Stimulated activated CD8-positive, alpha-beta memory T cell treated with anti-CD3 and anti-CD28 coated beads, Interleukin-4, amount 100 ng/mL, for 24 hours (primary cell): ENCODE data around the gene PLXNA1.

Source experiments
- DNase-seq: peaks from one replicate; pipeline ENCODE4 v3.0.0-alpha.2; 2020; ENCODE audit warnings: low read depth

PLXNA1 gene

DNA sequence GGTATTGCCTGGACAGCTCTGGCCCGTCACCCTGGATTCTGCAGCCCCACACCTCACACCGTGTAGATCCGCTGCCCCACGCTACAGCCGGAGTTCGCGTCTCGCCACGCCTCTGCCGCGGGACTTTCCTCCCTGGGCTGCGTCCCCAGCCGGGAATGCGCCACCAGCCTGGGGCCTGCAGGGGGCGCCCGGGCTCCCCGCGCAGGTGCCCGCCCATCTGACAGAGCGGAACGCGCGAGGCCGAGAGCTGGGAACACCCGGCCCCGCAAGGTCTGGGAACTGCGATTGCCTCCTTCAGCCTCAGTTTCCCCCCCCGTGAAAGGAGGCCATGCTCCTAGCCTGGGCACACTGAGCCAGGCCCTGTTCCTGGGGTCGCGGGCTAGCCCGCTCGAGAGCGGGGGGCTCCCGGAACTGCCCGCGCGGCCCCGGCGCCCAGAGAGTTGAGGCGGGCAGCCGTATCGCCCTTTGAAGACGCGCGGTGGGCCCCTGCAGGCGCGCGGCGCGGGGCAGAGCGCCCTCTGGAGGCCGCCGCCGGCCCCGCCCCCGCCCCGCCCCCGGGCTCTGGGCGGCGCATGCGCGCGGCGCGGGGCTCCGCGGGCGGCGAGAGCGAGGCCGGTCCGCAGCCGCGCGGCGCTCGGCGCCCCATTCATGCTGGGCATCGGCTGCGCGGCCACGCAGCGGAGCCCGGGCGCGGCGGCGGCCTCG, at the start of gene PLXNA1:
TSS of gene PLXNA1 (plus strand) at position 645 of the 705 bp plus-strand sequence. CDS start 5,479 bp downstream, outside the sequence.
- DNase-seq: peak; percentile 75

DNA sequence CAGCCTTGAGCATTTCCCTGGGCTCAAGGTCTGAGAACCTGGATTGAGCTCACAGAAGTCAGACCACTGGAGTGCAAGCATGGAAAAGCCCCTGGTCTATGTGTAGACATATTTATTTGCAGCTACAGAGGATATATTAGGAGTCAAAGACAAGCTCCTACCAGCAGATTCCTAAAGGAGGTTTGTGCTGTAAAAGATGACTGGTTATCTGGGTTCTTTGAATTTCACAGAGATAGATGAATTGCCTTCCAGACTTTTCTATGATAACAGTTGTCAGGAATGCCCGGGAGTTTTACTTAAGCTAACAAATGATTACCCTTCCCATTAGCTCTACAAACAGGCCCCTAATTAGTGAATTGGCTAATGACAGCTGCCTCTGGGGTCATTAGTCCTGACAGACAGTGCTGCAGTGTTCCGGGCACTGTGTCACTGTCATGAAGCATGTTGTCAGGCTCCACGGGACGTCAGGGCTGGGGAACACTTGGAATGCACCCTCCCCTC, 48.8 kb upstream of the PLXNA1 start:
- no peak for DNase-seq

DNA sequence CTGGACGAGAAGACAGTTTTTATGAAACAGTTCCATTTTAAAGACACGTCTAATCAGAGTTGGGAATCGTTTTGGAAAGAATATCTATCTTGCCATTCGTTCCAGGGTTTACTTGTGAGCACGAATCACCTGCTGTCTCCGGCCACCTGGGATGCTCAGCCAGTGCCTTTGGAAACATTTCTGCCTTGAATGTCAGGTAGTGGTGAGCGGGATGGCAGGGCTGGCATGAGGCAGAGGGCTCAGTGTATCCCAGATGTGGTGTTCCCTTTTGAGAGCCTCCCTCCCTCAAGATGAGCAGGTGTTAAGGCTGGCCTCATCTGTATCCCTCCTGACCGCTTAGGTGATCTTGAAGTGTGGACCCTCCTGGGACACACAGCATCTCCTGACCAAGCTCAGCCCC, 47.9 kb upstream of the PLXNA1 start:
- DNase-seq: no peak

GRCh38 chr3:126935756-126936509, 47.0 kb upstream of the PLXNA1 start:
- no peak for DNase-seq

DNA sequence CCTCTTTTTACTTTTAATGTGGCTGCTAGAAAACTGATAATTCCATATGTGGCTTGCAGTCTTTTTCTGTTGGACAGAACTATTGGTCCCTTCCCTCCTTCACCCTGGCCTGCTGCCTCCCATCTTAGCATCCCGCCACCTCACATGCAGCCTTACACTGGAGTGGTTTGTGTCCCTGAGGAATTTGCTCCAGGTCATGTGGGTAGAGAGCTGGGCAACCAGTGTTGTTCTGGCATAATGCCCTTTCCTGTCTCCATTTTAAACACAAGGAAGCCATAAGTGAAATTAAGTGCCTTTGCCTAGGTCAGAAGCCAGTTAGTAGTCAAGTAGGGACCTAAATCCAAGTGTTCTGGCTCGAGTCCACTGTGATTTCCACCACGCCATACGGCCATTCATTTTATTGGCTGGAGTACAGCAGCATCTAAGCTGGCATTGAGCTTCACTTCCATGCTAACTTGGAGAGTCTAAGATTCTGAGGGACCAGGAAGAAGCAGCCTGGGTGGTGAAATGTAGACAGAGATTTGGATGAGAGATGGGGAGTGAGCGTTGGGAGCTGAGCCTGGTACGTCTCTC, 46.0 kb upstream of the PLXNA1 start:
- DNase-seq: no peak

- no peak for DNase-seq
These were observed 45.4 kb upstream of the PLXNA1 start for GRCh38 chr3:126937533-126937932.

DNA sequence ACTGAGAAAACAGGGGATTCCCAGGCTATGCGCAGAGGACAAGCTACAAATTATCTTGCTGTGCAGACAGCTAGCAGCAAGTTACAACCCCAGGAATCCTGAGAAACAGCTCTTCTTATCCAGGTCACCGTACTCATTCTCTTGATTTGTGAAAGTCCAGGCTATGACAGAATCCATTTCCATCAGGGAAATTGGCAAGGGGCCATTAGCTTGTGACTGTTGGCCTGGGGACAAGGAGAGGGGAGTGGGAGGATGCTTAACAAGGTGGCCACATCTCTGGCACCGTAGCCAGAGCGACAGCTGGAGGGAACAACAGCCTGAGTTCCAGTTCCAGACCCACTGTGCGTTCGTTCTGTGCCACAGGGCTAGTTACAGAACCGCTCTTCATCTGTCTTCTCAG, 44.9 kb upstream of the PLXNA1 start:
- no peak for DNase-seq

GRCh38 chr3:126938520-126939337, 44.2 kb upstream of the PLXNA1 start:
- DNase-seq: no peak

DNA sequence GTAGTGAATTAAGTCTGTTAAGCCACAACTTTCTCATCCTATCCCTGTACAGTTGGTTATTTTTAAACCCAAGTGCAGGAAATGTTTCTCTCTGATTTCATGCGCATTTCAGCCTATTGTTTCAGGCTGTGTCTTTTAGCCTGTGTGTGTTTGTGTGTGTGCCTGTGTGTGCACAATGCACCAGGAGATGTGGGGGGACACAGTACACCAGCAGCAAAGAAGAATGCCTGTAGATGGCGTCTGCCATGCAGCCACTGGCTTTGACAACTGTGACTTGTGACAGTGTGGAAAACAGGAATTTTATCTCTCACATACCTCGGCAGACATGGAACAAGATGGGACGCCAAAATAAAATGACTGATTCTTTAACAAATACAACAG, 43.6 kb upstream of the PLXNA1 start:
- no peak for DNase-seq

GRCh38 chr3:126939733-126940132, 43.2 kb upstream of the PLXNA1 start:
- DNase-seq: no peak

GRCh38 chr3:126941721-126942270, 41.1 kb upstream of the PLXNA1 start:
- DNase-seq: no peak

DNA sequence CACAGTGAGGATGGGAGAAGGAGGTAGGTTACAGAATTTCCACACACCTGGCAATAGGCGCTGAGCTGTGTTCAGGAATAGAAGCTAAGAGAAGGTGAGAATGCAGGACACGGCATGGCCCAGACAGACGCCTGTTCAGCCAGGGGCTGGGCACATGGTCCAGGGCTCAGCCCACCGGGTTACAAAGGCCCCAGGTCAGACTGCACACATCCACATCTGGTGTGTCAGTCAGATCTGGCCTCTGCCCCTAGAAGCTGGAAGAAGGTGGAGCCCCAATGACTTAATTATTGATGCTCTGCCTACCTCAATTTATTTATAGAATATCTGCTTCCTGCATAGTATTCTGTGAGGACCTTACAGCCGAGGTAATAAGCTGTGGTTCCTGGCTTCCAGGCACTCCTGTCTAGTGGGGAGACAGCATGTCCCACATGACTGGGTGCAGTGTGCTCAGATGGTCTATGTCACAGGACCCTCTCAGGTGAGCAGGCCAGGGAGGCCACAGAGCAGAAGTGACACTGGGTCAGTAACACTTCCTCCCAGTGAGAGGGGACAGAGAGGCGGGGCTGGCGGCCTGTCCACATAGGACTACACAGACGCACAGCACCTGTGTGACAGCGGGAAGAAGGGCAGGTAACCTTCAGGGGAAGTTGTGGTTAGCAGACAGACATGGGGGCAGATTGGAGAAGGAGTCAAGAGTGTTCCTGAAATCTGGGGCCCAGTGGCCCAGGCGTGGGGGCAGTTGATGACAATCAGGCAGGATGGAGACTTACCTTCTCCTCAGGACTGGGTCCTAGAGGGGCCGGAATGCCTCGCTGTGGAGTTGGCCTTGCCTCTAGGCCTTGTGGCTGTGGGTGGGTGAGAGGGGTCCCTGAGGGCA, 38.6 kb upstream of the PLXNA1 start:
- DNase-seq: no peak

- DNase-seq: no peak
These were observed 37.7 kb upstream of the PLXNA1 start for GRCh38 chr3:126945171-126945721.

DNA sequence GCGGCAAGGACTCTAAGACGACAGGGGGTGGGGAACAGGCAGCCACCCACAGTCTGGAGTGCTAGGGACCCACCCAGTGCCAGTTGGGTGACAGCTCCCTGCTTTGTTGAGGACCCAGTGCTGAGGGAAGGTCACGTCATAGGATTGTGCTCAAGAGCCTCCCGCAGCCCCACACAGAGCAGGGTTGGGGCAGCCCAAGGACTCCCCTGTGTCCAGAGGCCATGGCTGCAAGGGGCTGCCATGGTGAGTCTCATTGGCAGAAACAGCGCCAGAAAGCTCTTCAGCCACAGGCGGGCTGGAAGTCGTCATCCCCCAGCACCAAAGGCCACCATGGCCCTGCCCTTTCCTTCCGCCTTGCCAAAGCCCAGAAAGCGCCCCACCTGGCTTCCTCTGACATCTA, 37.0 kb upstream of the PLXNA1 start:
- no peak for DNase-seq

DNA sequence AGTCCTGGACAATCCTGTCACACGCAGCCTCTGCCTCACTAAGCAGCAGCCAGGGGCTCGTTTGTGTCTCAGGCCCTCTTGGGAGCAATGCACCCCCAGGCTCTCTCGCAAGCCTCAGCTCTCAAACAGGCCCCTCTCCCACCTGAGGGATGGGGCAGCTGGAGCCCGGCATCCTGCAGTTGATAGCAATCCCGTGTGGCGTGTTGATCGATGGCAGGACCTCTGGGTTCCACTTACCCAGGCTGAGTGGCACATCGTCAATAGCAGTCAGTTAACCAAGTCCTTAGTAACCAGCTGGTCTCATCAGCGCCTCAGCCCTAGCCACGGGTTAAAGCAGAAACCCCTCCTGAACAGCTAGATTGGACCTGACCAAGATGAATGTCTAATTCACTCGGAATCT, 36.5 kb upstream of the PLXNA1 start:
- no peak for DNase-seq

DNA sequence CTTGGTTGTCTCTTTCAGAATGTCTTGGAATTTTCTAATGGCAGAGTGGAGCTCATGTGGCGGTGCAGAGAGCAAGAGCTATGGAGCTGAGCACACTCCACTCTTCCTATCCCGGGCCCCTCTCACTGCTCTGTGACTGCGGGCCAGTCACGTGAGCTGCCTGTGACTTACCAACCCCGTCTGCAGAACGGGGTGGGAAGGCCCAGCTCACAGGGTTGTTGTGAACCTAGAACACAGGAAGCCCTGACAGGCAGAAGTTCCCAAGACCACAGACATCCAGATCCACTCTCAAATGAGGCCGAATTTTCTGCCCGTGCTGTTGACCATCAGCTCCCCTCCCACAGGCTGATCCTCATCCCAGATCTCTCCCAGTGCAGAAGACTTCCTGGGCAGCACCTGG, 35.5 kb upstream of the PLXNA1 start:
- no peak for DNase-seq

- DNase-seq: no peak
These were observed 33.9 kb upstream of the PLXNA1 start for GRCh38 chr3:126948980-126949535.

DNA sequence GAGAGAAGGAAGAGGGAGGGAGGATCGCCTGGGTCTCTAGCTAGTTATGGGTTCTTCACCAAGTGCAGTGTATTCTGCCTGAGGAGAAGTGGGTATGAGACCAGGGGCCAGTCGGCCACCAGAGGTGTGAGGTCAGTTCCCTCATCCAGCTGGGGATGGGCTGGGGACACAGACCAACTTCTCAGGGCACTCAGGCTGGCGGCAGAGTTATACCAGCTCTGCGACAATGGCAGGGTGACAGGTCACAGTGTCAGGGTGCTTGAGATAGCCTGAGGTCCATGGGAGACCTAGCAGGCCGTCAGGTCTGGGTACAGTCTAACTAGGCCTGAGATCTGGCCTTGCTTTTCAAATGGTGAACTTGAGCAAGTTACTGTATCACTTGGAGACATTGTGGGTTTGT, 31.4 kb upstream of the PLXNA1 start:
- DNase-seq: no peak

DNA sequence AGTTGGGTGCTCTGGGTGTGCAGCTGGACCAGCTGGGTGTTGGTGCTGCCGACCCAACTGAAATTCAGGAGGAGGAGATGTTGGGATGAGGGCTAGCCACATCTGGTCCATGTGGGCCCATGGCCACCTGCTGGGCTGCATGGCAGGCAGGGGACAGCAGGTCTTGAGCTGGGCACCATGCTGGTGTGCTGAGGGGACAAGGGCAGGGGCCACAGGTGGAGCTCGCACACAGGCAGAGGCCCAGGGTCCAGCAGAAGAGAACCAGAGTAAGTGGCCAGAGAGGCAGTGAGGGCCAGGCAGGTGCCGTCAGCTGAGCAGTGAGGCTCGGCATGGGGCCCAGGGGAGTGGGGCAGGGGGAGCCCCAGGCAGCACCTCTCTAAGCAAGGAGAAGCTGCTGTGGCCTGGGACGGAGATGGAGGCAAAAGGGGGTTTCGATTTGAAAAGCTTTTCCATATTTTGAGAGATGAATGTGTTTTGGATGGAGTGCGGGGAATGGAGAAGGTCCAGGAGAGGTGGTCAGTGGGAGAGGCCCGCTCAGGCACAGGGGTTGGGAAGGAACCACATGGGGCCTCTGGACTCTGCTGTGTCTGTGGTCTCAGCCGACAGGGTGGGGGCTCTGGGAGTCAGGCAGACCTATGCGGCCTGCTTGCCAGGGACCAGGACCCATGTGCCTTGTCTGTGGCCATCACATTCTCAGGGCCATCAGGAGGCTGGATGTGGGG, 30.5 kb upstream of the PLXNA1 start:
- DNase-seq: no peak
